Measurements from ENCODE around the gene OTUB2.
"Not testable (repeated sequence)": the region's sequence is repeated elsewhere in the genome, so short reads cannot be mapped to it uniquely, and the experiment has no call there.

Gene OTUB2

DNA sequence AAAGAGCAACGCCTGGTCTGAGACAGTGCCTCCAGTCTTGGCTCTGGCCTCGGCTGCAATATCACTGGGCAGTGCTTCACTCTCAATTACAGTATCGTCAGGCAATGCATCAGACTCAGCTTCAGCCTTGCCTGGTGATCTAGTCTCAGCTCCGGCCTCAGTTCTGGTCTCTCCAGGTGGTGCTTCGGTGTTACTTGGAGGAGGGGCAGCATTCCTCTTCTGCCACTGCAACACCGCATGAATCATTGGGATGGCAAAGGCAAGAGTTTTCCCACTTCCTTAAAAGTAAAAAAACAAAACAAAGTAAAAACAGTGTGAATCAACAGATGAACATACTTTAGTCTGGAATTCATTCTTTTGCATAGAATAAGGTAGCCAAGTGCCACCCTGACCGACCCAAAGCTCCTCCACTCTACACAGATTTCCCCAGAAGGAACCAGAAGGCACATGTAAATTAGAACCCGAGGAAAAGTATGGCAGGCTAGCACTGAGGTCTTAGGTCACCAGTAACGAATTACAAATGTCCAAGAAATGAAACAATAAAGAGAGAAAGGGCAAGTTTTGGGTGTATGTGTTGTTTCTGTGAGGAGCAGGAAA lies 36.3 kb downstream of the OTUB2 start:
- no peak for DNase-seq

DNA sequence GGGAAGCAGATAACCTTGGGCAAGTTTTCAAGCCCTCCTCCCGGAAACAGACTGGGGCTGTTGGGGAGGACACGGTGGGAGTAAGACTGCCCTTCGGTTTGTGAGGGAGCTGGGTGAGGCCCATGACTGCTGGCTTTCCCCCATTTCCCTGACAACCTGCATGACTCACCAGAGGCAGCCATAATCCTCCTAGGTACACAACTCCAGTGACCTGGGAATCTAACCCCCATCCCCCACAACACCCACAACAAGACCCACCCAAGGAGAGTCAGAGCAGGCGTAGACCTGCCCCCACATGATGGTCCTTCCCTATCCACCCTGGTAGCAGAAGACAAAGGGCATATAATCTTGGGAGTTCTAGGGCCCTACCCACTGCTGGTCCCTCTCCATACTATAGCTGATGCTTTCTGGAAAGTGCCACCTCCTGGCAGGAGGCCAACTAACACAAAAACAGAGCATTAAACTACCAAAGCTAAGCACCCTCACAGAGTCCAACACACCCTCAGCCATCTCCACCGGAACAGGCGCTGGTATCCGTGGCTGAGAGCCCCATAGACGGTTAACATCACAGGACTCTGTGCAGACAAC lies 40.0 kb downstream of the OTUB2 start:
- no peak for DNase-seq

DNA sequence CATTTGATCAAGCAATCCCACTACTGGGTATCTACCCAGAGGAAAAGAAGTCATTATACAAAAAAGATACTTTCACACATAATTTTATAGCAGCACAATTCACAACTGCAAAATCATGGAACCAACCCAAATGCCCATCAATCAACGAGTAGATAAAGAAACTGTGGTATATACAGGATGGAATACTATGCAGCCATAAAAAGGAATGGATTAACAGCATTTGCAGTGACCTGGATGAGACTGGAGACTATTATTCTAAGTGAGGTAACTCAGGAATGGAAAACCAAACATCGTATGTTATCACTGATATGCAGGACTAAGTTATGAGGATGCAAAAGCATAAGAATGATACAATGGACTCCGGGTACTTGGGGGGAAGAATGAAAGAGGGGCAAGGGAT lies 45.9 kb downstream of the OTUB2 start:
- not testable (repeated sequence) for DNase-seq

DNA sequence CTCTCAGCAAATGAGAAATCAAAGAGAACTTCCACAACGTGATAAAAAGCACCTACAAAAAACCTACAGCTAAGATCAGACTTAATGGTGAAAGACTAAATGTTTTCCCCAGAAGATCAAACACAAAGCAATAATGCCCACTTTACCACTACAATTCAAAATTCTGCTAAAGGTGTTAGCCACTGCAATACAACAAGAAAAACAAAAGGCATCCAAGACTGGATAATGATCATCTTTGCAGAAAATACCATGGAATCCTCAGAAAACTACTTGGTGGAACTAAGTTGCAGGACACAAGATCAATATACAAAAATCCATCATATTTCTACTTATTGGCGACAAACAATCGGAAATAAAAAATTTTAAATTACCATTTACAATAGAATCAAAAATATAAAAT lies 48.4 kb downstream of the OTUB2 start:
- DNase-seq, result no peak

DNA sequence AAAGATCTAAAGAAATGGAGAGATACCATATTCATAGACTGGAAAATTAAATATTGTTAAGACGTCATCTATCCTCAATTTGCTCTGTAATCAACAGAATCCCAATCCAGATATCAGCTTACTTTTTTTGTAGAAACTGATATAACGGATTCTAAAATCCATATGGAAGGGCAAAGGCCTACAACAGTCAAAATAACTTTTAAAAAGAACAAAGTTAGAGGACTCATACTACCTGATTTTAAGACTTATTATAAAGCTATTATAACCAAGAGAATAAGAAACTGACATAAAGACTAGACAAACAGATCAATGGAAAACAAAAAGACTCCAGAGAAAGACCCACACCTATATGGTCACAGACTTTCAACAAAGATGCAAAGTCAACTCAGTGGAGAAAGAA lies 48.9 kb downstream of the OTUB2 start:
- DNase-seq, result no peak

DNA sequence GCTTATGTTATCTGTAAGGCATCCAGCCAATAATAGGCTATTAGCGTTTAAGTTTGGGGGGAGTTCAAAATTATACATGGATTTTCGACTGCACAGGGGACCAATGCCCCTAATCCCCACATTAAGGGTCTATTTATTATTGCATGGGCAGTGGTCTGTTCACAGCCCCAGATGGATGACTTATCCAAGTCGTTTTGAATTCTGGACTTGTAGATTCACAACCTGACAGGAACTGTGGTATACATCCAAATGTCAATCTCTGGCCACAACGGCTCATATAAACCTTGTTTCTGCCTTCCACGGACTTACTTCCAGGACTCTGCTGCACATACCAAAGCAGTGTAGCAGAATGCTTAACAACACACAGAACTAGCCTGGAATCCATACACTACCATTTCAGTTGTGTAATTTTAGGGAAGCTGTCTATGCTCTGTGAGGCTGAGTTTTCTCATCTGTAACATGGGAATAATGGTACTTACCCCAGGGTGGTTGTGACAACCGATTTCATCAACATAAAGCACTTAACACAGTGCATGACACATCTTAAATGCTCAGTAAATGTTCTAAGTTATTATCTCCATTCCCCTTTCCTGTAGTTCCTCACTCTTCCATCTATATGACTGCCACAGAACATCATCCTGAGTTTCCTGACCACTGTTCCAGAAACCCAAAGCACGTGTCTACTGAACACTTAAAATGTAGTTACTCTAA lies 51.1 kb downstream of the OTUB2 start:
- DNase-seq, result no peak

DNA sequence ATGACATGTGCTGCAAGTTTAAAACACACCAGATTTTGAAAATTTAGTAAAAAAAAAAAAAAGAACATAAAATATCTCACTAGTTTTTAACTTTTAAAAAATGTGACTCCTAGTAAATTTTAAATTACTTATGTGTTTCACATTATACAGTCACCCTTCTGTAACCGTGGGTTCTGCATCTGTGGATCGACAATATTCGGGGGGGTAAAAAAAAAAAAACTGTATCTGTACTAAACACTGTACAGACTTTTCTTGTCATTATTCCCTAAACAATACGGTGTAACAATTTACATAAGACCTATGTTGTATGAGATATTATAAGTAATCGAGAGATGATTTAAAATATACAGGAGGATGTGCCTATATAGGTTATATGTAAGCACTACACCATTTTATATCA lies 51.7 kb downstream of the OTUB2 start:
- DNase-seq, result no peak

DNA sequence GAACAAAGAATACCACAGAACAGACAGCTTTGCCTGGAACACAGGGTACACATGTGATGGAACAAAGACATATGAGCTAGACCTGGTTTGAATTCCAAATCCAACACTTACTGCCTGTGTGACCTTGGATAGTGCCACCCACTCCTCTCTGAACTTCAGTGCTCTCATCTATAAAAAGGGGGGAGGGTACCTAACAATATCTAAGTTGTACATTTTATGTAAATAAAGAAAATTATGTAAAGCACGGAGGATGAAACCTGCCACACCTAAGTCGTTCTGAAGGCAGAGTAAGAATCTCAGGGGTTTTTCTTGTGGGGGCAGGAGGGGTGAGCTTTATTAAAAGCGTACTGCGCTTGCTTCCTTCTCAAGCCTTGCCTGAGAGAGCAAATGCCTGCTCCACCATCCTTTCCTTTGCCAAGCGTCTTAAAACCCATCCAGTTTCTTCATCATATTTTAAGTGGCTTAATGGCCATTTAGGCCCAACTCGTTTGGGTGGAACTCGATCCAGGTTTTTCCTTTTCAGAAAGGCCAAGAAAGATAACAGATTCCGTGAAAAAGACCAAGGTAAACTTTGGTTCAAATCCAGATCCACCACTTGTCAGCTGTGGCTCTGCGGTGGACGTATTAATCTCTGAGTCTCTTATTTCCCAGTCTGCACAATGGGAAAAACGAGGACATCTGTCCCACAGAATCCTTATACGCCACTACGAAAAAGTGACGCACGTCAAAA lies 53.9 kb downstream of the OTUB2 start:
- peak; percentile 22 for DNase-seq

DNA sequence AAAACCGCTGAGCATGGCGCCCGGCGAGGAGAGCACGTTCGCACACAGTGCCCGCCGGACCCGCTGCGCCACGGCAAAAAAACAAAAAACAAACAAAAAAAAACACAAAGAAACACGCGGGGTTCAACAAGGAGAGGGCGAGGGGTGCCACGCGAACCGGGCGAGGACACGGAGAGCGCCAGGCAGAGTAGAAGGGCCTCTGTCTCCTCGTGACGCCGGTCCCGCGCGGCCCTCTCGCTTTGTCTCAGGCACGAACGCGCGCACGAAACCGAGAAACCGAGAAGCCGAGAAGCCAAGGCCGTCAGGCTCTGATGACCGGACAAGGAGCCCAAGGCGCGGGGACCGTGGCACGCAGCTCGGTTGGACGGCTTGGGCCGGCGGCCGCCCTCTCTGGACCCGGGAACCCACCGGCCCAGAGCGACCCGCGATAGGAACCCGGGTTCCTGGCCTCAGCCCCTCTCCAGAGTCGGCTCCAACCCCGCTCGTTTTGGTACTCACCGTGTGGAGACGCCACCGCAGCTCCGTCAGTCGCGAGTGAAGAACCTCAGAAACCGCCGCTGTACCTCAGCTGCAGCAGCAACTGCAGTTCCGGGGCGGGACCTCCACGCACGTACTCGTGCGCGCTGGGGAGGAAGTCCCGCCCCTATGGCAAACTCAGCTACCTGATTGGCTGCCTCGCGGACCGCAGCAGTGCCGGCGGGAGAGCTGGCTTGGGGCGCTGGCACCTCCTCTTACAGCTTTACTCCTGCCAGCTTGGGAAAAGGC lies 54.7 kb downstream of the OTUB2 start, which contains the start of the genes DDX24 and IFI27L1:
DDX24 (minus strand) TSS at position 582 of the 765 bp plus-strand sequence. CDS start 1,460 bp downstream, outside the sequence.
IFI27L1 (plus strand) TSS at position 690 of the 765 bp plus-strand sequence. CDS start 15,628 bp downstream, outside the sequence.
- peak; percentile 97 for DNase-seq

DNA sequence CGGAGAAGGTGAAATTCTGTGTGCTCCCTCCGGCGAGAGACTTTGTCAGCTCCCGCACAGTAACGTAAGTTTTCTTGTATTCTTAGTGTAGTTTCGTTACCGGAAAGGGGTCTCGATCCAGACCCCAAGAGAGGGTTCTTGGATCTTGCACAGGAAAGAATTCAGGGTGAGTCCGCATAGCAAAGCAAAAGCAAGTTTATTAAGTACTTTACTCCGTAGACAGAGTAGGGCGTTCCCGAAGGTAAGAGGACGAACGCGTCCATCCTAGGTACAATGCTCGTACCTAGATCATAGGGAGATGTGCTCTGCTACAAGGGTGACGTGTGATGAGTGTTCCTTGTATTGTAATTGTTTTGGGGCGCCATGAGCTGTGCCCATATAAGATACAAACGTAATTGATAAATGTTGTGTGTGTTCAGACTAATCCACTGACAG lies 55.3 kb downstream of the OTUB2 start:
- no peak for DNase-seq

DNA sequence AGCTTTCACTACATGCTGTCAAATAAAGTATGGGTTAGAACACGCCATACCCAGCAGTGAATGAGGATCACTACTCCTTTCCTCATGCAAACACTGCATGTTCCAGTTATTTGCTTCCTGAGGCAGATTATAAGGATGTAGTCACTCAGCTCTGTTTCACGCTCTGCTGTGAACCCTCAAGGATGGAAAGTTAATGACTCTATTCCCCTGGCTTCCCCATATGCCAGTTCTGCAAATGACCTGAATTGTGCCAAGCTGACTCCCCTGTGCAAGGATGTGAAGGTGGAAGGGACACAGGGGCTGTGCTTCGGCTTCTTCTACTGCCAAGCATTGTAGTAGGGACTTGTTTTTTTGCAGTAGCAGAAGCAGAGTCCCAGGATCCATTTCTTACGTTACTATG lies 61.8 kb downstream of the OTUB2 start:
- no peak for DNase-seq

DNA sequence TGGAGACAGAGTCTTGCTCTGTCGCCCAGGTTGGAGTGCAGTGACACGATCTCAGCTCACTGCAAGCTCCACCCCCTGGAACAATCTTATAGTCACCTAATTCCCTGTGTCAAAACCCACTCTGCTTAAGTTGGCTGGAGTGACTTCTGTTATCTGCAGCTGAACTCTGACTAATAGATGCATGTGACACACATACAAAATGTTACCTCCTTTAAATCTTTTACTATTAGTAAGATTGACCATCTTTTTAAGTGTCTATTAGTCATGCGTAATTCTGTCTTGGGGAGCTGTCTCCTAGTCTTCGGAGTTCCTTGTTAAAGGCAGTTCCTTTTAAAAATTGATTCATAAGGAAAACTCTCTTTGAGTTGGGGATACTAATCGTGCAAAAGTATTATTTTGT lies 62.4 kb downstream of the OTUB2 start:
- no peak for DNase-seq

DNA sequence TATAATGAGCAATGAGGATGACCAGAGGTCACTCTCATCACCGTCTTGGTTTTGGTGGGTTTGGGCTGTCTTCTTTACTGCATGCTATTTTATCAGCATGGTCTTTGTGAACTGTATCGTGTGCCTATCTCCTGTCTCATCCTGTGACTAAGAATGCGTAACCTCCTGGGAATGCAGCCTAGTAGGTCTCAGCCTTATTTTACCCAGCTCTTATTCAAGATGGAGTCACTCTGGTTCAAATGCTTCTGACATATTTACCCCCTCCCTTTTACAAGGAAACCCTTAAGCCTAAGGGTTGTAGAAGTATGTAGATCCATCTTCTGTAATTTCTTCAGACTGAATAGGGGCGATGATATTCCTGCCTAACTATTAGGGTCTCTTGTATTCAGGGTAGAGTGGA lies 63.3 kb downstream of the OTUB2 start:
- no peak for DNase-seq

DNA sequence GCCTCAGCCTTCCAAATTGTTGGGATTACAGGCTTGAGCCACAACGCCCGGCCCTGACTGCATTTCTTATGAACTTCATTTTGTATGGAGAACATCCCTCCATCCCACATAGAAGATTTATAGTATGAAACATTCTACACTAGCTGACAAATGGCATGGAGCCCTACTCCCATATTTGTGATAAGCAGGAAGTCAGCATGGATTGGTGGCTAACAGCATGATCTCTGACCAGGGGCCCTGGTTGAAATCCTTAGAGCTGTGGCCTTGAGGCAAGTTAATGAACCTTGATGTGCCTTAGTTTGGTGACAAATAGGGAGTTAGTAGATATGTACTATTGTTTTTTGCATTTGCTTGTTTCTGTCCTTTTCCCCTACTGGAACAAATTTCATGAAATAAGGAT lies 67.3 kb downstream of the OTUB2 start:
- DNase-seq, result no peak

DNA sequence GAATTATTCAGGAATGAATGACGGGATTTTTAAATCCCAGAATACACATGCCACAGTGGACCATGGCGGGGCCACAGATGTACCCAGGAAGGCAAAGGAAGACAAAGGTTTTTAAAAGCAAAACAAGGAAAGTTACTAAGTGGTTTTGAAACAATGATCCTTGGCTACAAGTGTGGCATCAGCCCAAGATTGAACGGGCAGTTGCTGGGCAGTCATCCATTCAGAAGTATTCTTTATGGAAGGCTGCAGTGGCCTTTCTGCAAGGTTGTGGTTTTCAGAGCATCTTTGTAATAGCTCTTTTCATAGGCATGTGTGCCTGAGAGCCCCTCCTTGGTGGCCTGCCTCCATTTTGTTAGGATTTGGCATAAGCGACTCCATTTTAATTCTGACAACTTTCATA lies 71.0 kb downstream of the OTUB2 start:
- DNase-seq, result no peak

Measured in central memory CD4-positive, alpha-beta T cell (primary cell).